Cardiac septum (tissue), 1 donor: Measurements from ENCODE around the gene POLR3K. TPM values are rescaled to one million over a fixed set of nuclear protein-coding genes. Genes with fewer than 3 reads are reported as not detected.
A peak's percentile ranks its signal among the peaks of the same experiment; 100 is the strongest.

ENCODE experiments used
- DNase-seq: peaks from one replicate; pipeline ENCODE4 v3.0.0-alpha.2; 2020; ENCODE audit warnings: low spot score
- intact Hi-C: fragments of 100-400 bp; cut with DNase I; formaldehyde crosslinking; loops from one replicate; pipeline ENCODE4 v1.14.0; 2022
- long read RNA-seq: library from polyadenylated mRNA; unstranded; transcript quantifications from one replicate; pipeline ENCODE4 v2.0.0, GENCODE V29; 2021
- total RNA-seq: library from RNA; stranded (reverse); fragmentation: NEBNext Ultra II Directional; extraction: Animal tissue kit (Norgen Biotek cat#: 25700); gene quantifications from one replicate; pipeline ENCODE4 v1.2.1, GENCODE V29; 2021
- donor health status: DM: no; HTN: no; CAD: no.

POLR3K gene
- total RNA-seq, result 9.2 TPM
- long read RNA-seq, transcript POLR3K-201 (3 exons, 1,392 nt), result major isoform, 15 of 18 reads
- long read RNA-seq, partial matches to known transcripts, result 0 of 18 reads
- long read RNA-seq, other reads (novel, unspliced or antisense), result 3 of 18 reads

DNA sequence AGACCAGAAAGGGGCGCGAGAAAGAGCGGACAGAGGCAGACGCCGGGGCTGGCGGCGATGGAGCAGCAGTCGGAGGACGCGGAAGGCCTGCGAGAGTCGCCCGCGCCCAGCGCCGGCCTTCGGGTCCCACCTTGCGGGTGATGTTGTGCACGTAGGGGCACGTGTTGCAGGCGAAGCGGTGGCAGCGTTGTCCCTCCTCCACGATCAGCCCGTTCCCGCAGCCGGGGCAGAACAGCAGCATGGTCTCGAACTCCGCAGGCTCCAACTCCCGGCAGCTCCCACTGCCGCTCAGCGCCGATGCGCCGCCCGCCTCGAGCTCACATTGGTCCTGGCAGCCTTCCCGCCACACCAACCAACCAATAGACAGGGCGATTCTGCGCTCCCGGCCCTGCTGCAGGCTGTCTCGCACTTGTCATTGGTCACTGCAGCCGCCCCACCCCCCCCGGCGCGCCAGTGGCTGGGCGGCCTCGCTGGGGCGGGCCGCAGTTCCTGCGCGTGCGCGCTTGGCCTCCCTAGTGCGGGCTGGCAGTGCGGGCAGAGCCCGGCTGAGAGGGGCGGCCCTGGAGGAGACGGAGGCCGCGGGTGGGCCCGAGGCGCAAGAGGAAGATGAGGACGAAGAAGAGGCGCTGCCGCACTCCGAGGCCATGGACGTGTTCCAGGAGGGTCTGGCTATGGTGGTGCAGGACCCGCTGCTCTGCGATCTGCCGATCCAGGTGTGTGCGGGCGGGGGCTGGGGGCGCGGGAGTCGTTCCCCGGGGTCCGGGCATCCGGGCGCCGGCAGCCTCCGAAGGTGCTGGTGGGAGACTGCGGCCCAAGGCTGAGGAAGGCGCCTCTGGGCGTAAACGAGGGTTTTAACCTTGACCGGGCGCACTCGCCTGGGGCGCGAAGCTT is at the start of gene POLR3K, which contains the start of gene SNRNP25:
TSS of gene POLR3K (minus strand) at position 263 of the 891 bp plus-strand sequence. CDS start at position 241, 22 bp downstream.
TSS of gene SNRNP25 (plus strand) at position 483 of the 891 bp plus-strand sequence. CDS start at position 672, 189 bp downstream.
- intact Hi-C loops, result no loop called here
- DNase-seq, result peak; percentile 100

DNA sequence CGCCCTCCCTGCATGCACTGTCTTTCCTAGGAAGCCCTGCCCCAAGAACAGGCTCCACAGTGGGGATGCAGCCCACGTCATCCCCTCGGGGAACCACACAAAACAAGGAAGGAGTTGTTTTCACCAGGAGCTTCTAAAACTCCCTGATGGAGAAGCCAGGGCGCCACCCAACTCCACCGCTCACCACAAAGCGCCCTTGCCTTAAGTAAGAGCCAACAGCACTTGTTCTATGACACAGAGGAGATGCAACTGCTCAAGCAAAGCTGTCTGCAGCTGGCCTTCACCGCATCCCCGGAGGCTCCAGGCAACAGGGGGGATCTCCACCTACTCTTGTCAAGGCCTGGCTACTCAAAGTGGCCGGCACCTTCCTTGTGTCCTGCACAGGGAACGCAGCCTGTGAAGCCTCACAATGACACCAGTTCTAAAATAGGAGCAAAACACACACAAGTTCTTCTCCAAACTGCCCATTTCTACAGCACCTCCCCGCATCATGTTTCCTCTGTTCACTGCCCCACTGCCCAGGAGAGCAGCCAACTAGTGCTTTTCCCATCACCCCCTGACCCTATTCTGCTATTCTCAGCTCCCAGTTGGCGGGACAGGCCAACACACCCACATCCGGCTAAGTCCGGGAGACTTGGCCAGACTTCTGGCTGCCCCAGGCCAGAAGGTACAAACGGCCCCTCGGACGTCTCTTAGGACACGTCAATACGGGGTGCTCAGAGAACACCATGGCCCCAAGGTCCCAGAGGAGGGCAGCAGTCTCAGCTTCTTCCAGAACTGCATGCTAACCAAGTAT is 48.9 kb upstream of the POLR3K start:
- intact Hi-C loops, result no loop called here
- no peak for DNase-seq

DNA sequence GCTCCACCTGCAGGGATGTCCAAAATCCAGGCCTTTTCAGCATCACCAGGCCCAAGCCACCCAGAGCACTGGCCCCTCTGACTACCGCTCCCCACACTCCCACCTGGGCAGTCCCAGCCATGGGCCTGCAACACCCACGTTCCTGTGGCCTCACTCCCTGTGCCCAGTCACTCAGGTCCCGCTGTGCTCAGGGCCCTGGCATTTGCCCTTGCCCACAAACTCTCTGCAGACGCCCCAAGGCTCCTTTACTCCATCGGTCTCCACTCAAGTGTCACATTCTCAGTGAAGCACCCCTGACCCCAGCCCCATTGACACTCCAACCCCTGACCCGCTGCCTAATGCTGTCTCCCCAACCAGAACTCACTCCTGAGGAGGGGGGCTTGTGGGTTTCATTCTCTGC is 48.2 kb upstream of the POLR3K start:
- no peak for DNase-seq
- intact Hi-C loops, result no loop called here

DNA sequence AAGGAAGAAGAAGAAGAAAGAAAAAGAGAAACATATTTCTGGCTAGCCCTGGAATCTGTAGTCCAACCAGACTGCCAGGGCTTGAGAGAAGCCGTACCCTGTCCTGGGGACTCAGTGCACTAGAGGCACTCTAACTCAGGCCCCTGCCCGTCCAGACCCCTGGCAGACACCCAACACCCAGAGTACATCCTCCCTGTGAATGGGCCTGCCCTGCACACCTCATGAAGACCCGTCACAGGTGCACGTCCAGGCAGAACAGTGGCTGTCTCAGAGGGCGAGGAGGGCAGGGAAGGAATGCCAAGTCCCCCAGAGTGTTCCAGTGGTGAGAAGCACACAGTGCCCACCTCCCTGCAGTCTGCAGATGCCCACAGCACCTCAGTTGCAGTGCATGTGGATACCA is 47.6 kb upstream of the POLR3K start:
- no peak for DNase-seq
- intact Hi-C loops, result no loop called here

DNA sequence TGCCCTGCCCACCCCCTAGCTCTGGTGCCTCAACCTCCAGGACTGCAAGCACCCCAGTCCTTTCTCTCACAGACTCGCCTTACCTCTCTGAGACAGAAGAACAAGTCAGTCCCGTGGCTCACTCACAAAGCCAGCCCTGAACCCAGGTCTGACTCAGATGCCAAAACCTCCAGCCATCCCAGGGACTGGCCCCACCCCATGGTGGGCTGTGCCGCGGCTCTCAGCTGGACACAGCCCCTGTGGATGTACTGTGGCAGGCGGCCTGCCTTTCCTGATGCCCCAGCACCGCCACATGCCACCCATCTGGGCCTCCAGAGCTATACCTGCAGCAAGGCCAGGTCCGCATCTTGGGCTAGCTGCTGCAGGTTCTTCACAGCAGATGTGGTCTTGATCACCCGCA is 44.4 kb upstream of the POLR3K start:
- intact Hi-C loops, result no loop called here

DNA sequence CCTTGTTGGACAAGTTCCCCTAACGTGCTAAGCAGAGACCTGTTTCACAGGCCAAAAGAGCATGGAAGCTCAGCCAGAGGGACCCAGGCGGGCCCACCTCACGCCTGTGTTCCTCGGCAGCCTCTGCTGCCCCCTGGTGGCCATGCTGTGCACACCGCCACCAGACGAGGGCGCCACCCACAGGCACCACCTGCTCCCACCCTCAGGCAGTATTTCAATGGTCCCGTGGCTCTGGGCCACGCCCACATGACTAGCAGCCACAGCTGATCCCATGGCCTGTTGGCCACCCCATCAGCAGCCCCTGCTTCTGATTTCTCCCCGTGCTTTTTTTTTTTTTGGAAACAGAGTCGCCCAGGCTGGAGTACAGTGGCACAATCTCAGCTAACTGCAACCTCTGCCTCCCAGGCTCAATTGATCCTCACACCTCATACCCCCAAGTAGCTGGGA is 43.5 kb upstream of the POLR3K start:
- intact Hi-C loops, result loop anchor here (1.0 kb wide), 1 partner anchor 32 kb away; no protein-coding TSS in a partner anchor

More for the DNA sequence above, 44.4 kb upstream of the POLR3K start:
- no peak for DNase-seq

DNA sequence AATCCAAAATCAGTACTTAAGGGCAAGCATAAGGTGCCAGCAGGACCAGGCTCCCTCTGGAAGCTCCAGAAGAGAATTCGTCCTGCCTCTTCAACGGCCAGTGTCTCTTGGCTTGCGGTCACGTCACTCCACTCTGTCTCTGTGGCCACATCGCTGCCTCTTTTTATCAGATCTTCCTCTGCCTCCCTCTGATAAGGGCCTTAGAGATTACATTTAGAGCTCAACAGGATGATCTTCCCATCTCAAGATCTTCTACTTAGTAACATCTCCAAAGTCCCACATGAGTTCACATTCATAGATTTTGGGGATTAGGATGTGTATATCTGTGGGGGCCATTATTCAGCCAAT is 41.5 kb upstream of the POLR3K start:
- intact Hi-C loops, result no loop called here
- no peak for DNase-seq

More for the DNA sequence above, 43.5 kb upstream of the POLR3K start:
- peak; percentile 93 for DNase-seq

DNA sequence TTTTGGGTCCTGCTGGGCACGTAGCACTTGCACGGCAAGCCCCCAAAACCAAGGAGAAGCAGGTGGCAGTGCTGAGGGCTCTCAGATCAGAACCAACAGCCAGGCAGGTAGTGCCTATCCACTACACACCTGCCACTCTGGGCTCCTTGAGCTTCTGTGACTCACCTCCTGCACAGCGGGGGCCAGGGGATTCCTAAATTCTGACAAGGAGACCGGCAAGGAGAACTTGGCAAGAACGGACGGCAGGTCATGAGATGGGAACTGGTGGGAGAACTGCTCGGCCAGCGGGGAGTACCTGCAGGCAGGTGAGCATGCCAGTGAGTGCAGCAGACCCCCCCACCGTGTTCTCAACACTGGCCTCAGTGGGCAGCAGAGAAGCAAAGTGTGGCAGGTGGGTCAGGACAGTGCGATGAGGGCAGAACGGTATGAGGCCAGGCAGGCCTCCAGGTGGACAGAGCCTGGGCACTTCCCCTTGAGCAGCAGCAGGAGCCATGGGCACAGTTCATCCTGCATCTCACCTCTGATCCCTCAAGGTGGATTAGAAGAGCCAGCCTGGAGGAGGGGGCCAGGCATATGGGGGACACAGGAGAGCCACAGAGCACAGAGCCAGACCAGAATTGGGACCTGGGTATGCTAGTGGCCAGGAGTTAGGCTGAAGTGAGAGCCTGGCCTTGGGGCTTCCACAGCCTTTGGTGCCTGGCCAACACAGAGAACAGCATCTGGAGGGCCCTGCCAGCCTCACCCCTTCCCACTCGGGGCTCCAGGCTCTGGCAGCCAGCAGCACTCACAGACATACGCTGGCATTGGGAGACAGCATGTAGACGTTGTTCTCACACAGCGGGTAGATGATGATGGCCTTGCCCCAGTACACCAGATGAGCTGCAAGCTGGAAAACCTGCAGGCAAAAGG is 39.3 kb upstream of the POLR3K start:
- no peak for DNase-seq
- intact Hi-C loops, result no loop called here

DNA sequence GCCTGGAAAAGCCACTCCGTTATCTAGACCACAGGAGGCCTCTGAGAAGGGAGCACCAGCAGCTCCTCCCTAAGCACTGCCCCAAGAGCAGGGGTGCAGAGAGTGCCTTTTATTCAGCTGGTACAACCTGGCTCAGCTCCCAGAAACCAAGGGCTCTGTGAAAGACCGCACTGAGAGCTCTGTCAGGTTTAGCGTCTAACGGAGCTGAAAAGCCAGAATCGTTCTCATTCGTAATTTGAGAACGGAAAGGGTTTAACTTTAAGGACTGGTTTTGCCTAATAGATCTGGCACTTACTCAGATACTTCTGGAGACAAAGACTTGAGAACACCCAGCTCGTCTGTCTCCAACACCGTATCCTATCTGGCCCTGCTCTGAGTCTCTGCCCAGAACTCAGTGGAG is 38.1 kb upstream of the POLR3K start:
- no peak for DNase-seq
- intact Hi-C loops, result no loop called here

DNA sequence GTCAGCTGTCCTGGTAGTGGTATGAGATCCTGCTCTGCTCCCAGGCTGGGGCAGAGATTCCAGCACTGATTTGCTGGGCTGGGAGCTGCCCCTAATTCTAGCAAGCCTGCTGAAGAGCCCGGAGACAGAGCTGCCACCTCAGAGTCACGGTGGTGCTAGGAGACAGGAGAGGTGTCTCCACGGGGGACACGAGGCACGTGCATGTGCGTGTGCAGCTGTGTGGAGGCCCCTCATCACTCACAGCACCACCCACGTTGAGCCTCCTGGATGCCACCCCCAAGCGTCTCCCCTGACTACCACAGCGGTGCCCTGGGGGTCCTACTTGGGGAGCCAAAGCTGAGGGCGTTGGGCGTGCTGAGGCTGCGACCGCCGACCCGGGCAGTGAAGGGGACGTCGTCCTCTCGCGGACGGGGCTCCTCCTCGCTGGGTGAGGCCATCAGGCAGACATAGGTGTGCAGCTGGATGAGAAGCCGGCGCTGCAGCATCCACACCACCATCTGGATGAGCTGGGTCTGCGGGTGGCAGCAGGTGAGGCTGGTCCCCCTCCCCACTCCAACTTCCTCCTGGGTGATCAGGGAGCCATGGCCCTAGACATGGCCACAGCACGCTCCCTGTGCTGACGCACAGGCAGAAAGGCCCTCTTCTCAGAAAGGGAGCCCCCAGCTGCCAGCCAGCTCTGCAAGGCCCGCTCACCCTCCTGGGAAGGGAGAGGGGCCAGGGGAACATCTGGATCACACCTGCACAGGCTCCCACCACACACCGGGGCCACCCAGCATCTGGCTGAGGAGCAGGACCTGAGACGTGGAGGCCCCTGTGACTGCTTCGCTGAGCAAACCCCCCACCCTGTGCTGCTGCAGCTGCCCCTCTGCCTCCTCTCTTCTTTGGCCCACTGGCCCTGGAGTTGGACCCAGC is 36.2 kb upstream of the POLR3K start:
- intact Hi-C loops, result no loop called here
- no peak for DNase-seq

DNA sequence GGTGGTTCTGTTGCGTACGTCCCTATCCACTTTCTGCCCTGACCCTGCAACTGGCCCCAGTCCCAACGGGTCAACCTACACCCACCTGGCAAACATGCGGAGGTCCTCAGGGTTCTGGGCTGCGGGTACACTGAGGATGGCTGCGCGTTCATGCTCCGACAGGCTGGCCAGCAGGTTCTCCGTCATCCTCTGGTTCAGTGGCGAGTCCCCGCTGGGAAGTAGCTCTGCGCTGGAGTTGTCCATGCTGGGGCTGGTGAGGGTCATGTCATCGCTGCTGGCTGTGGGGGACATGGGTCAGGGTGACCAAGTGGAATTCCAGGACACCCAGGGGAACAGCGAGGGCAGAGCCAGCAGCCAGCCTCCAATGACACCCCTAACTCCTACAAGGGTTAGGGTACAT is 35.2 kb upstream of the POLR3K start:
- no peak for DNase-seq

DNA sequence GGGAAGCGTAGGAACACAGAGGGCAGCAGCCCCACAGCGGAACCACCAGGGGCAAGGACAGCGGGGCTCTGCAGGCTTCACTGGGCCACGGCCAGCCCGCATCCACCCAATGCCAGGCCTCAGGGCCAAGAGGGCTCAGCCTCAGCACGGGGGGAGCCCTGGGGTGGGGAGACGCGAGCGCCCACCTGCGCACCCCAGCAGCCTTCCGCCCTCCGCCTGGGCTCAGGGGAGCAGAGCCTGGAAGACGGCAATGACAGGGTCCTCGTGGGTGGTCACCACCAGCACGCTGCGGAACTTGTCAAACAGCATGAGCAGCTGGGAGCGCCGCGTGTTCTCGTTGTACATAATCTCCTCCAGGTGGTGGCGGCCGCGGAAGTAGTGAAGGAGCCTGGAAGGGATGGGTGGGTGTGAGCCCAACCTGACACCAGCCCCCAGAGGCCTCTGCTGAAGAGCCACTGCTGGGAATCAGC is 33.1 kb upstream of the POLR3K start:
- no peak for DNase-seq
- intact Hi-C loops, result no loop called here

More for the DNA sequence above, 35.2 kb upstream of the POLR3K start:
- intact Hi-C loops, result no loop called here

DNA sequence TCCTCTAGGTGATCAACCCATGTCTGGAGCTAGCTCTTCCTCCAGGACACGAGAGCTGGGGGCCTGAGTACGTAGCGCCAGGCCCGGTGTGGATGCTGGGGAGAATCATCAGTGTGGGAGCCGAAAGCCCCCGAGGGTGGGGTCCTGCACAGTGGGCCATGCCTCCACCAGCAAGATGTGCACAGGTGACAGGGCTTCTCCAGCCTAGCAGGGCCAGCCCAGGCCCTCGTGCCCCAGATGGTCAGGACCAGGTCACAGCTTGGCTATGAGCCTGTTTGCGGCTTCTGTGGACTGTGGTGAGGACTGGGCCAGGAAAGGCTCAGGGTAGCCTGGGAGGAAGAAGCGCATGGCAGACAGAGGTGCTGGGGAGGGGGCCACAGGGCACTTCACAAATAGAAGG is 32.5 kb upstream of the POLR3K start:
- intact Hi-C loops, result no loop called here
- DNase-seq, result no peak

DNA sequence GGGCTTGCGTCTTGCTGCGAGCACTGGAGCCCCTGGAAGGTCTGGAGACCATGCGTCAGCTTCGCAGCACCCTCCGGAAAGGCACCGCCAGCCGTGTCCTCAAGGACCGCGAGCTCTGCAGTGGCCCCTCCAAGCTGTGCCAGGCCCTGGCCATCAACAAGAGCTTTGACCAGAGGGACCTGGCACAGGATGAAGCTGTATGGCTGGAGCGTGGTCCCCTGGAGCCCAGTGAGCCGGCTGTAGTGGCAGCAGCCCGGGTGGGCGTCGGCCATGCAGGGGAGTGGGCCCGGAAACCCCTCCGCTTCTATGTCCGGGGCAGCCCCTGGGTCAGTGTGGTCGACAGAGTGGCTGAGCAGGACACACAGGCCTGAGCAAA is 32.0 kb upstream of the POLR3K start:
- no peak for DNase-seq
- intact Hi-C loops, result no loop called here

DNA sequence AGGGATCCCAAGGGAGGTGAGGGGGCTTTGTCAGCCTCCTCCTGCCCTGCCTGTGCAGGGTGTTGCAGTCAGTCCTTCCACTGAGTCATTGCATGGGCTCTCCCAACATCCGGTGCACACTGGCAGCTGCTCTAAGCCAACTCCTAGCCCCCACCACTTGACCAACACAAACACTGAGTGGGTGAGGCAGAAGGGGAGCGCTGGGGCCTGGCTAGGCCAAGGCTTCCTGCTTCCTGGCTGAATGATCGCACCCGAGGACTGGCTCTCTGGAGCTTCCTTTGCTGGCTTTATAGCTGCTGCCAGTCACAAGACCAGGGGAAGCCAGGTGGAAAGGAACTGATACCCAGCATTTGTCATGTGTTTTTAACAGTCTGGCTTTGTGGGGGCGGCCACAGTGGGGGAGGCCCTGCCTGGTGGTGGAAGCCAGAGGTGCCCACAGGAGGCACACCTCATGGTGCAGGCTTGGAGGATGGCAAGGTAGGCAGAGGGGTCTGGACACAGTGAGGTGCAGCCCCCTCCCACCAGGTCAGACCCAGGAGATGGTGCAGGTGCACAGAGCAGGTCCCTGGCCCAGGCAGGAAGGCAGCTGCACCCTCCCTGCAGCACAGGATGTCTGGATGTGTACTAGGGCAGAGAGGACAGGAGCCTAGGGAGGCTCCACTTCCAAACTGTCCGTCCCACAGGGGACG is 31.5 kb upstream of the POLR3K start:
- peak; percentile 86 for DNase-seq
- intact Hi-C loops, result no loop called here

DNA sequence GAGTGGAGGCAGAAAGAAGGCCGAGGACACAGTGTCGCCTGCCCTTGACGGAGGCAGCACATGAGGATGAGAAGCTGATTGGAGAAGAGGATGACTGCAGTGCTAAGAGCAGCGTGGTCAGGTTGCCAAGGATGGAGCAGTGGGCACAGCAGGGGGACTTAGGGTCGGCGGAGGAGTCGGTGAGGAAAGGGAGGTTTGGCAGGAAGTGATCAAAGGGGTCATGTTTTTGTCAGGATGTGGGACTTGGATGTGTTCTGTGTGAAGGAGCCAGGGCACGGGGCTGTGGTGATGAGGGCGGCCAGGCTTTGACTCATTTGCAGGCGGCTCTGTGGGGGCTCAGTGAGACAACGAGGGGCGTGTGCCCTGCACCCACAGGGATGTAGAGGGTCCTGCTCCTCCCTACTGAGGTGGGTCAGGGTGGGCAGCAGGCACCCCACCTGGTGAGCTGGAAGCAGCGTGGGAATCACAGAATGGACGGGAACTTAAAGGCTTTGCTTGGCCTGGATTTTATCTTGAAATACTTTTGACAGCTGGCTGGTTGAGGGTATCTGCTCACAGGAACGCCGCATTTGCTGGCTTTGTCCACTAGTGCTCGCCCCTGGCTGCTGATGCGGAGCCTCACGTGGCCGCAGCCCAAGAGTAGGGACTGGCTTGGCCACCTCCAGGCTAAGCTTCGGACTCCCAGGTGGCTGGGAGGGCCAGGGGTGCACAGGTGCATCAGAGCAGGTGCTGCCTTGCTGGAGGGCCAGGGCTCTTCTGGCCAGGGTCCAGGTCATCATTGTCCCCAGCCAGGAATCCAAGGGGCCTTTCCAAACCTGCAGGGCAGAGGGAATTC is 30.6 kb upstream of the POLR3K start:
- intact Hi-C loops, result no loop called here
- DNase-seq, result no peak
